Stimulated activated CD4-positive, alpha-beta T cell treated with anti-CD3 and anti-CD28 coated beads, Interleukin-15, amount 100 ng/mL, for 1 hour (primary cell): Measurements from ENCODE around the gene SERTAD3.
"Not testable (repeated sequence)": the region's sequence is repeated elsewhere in the genome, so short reads cannot be mapped to it uniquely, and the experiment has no call there.

Source experiments
- DNase-seq, 2 donors: peaks; one replicate each; pipeline ENCODE4 v3.0.0-alpha.2; 2020; ENCODE audit warnings: low read depth in 1 of 2, low spot score in 1 of 2

SERTAD3 gene

GRCh38 chr19:40444000-40444824 is at the start of gene SERTAD3:
TSS of gene SERTAD3 (minus strand) at chr19:40444335. CDS start at chr19:40442080, 2,255 bp downstream.
- DNase-seq = peak; percentile 93 to 95

GRCh38 chr19:40493778-40494177 is 49.6 kb upstream of the SERTAD3 start:
- DNase-seq = no peak

GRCh38 chr19:40492274-40492673 is 48.1 kb upstream of the SERTAD3 start:
- DNase-seq = no peak

GRCh38 chr19:40489882-40490230 is 45.7 kb upstream of the SERTAD3 start:
- DNase-seq = no peak

GRCh38 chr19:40486017-40486416 is 41.9 kb upstream of the SERTAD3 start:
- no peak for DNase-seq

- DNase-seq = not testable (repeated sequence)
These were observed 31.9 kb upstream of the SERTAD3 start for GRCh38 chr19:40475878-40476644.

- DNase-seq = no peak
These were observed 30.6 kb upstream of the SERTAD3 start for GRCh38 chr19:40474737-40475136.

GRCh38 chr19:40472516-40472915 is 28.4 kb upstream of the SERTAD3 start:
- no peak for DNase-seq

GRCh38 chr19:40471111-40471510 is 27.0 kb upstream of the SERTAD3 start:
- DNase-seq = no peak

GRCh38 chr19:40469011-40469410 is 24.9 kb upstream of the SERTAD3 start:
- DNase-seq = no peak

GRCh38 chr19:40466985-40467734 is 23.0 kb upstream of the SERTAD3 start, which contains the start of gene SPTBN4:
TSS of gene SPTBN4 (plus strand) at chr19:40467001. CDS start at chr19:40472622, 5,621 bp downstream.
- DNase-seq = no peak

GRCh38 chr19:40466219-40466984 is 22.3 kb upstream of the SERTAD3 start:
- DNase-seq = peak in 1 of 2 donors; percentile 47

GRCh38 chr19:40465557-40466218 is 21.6 kb upstream of the SERTAD3 start, which contains the start of gene BLVRB:
TSS of gene BLVRB (minus strand) at chr19:40465745. CDS start at chr19:40465688, 57 bp downstream.
- DNase-seq = peak; percentile 99 to 100

- no peak for DNase-seq
These were observed 21.0 kb upstream of the SERTAD3 start for GRCh38 chr19:40465025-40465556.

GRCh38 chr19:40464059-40465024 is 20.2 kb upstream of the SERTAD3 start:
- peak; percentile 35 to 63 for DNase-seq

- not testable (repeated sequence) for DNase-seq
These were observed 19.5 kb upstream of the SERTAD3 start for GRCh38 chr19:40463587-40464037.

- DNase-seq = no peak
These were observed 17.6 kb upstream of the SERTAD3 start for GRCh38 chr19:40461669-40462221.

- DNase-seq = no peak
These were observed 16.1 kb upstream of the SERTAD3 start for GRCh38 chr19:40460185-40460584.
